Neural progenitor cell (in vitro differentiated cells): ENCODE data around the gene COL5A3.

Source experiments
- EZH2 ChIP-seq: fragments of 200-600 bp; sonication (generic); IDR thresholded peaks from 2 replicates; pipeline ENCODE4 v1.6.1; 2017; ENCODE audit warnings: antibody characterized with exemption, mild to moderate bottlenecking, moderate library complexity
- EZH2phosphoT487 ChIP-seq: fragments of 200-600 bp; sonication (generic); IDR thresholded peaks from 2 replicates; pipeline ENCODE4 v1.6.1; 2017; ENCODE audit warnings: antibody characterized with exemption
- TF ChIP-seq, protein P1 (sequence below): fragments of 200-600 bp; sonication (generic); IDR thresholded peaks from 2 replicates; pipeline ENCODE4 v1.5.1; 2017; ENCODE audit warnings: antibody characterized with exemption, mild to moderate bottlenecking

DNA sequence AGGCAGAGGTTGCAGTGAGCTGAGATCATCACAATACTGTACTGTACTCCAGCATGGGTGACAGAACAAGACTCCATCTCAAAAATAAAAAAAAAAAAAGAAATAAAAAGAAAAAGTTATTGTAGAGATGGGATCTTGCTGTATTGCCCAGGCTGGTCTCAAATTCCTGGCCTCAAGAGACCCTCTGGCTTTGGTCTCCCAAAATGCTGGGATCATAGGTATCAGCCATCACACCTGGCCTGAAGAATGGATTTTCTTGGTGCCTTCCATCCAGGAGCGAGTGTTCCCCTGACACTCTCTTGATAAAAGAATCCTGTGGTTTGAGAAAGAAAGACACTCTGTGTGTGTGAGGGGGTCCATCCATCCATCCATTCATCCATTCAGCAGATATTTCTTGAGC is 78.7 kb downstream of the COL5A3 start:
- TF ChIP-seq EZH2, result no peak
- TF ChIP-seq, protein P1, sequence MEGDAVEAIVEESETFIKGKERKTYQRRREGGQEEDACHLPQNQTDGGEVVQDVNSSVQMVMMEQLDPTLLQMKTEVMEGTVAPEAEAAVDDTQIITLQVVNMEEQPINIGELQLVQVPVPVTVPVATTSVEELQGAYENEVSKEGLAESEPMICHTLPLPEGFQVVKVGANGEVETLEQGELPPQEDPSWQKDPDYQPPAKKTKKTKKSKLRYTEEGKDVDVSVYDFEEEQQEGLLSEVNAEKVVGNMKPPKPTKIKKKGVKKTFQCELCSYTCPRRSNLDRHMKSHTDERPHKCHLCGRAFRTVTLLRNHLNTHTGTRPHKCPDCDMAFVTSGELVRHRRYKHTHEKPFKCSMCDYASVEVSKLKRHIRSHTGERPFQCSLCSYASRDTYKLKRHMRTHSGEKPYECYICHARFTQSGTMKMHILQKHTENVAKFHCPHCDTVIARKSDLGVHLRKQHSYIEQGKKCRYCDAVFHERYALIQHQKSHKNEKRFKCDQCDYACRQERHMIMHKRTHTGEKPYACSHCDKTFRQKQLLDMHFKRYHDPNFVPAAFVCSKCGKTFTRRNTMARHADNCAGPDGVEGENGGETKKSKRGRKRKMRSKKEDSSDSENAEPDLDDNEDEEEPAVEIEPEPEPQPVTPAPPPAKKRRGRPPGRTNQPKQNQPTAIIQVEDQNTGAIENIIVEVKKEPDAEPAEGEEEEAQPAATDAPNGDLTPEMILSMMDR, result no peak
- TF ChIP-seq EZH2phosphoT487, result no peak
